Endodermal cell (in vitro differentiated cells): ENCODE results near the gene GGA1. TPM values are rescaled to one million over a fixed set of nuclear protein-coding genes. Genes with fewer than 3 reads are reported as not detected.

Experiments
- DNase-seq: peaks from one replicate; pipeline ENCODE4 v3.0.0-alpha.2; 2017
- H3K27ac ChIP-seq: 2 replicates; pipeline ENCODE4 v1.5.1; 2013; ENCODE audit warnings: mild to moderate bottlenecking, low read depth, low read length, moderate library complexity
- H3K27me3 ChIP-seq: 2 replicates; pipeline ENCODE4 v1.6.1; 2013; ENCODE audit warnings: mild to moderate bottlenecking, low read length, moderate library complexity; ENCODE audit not compliant: insufficient read depth, control insufficient read depth, poor library complexity, severe bottlenecking
- H3K36me3 ChIP-seq: 2 replicates; pipeline ENCODE4 v1.7.0; 2013; ENCODE audit warnings: mild to moderate bottlenecking, low read length, moderate library complexity; ENCODE audit not compliant: control insufficient read depth, insufficient read depth
- H3K4me1 ChIP-seq: one replicate; pipeline ENCODE4 v1.7.0; 2013; ENCODE audit warnings: low read length; ENCODE audit not compliant: control insufficient read depth, insufficient read depth
- H3K4me3 ChIP-seq: 2 replicates; pipeline ENCODE4 v1.5.1; 2013; ENCODE audit warnings: mild to moderate bottlenecking, low read length, moderate library complexity
- H3K9ac ChIP-seq: 2 replicates; pipeline ENCODE4 v1.6.1; 2013; ENCODE audit warnings: mild to moderate bottlenecking, low read length, moderate library complexity; ENCODE audit not compliant: poor library complexity, severe bottlenecking; ENCODE audit errors: extremely low read depth
- H3K9me3 ChIP-seq: 2 replicates; pipeline ENCODE4 v1.6.1; 2013; ENCODE audit warnings: mild to moderate bottlenecking, low read length, moderate library complexity; ENCODE audit not compliant: control insufficient read depth
- H3K27ac Mint-ChIP-seq: 2 replicates; pipeline ENCODE4 v1.8.0; 2020; ENCODE audit warnings: mixed read lengths
- H3K27me3 Mint-ChIP-seq: 2 replicates; pipeline ENCODE4 v1.8.0; 2021; ENCODE audit warnings: mild to moderate bottlenecking, mixed read lengths; ENCODE audit not compliant: insufficient read depth
- H3K36me3 Mint-ChIP-seq: 2 replicates; pipeline ENCODE4 v1.8.0; 2020; ENCODE audit warnings: low read depth, mixed read lengths
- H3K4me1 Mint-ChIP-seq: 2 replicates; pipeline ENCODE4 v1.8.0; 2020; ENCODE audit warnings: mixed read lengths
- H3K4me3 Mint-ChIP-seq: 2 replicates; pipeline ENCODE4 v1.8.0; 2020; ENCODE audit warnings: mild to moderate bottlenecking, moderate library complexity, mixed read lengths
- H3K9me3 Mint-ChIP-seq: 2 replicates; pipeline ENCODE4 v1.8.0; 2020; ENCODE audit warnings: mild to moderate bottlenecking, mixed read lengths
- WGBS, 2 experiments: methylation state at CpG; one replicate each; pipeline versions ENCODE4 v1.1.5 to v1.1.7; 2013; ENCODE audit warnings: missing lambda C conversion rate in 2 of 2, mixed read lengths in 1 of 2; ENCODE audit not compliant: insufficient coverage in 1 of 2, insufficient read length in 1 of 2; 5-methylcytosine and 5-hydroxymethylcytosine counted together
- total RNA-seq, 2 donors: library from RNA; stranded (reverse); fragmentation: NEBNext Ultra II Directional in 1 of 2; extraction: Animal tissue kit (Norgen Biotek cat#: 25700) in 1 of 2; gene quantifications; 2 replicates in 1 of 2; 3 replicates in 1 of 2; pipeline ENCODE4 v1.2.1, GENCODE V29; 2021
- TF ChIP-seq, protein P1 (sequence below): fragments of 200-600 bp; sonication (generic); conservative IDR thresholded peaks from 2 replicates; pipeline ENCODE4 v1.5.0; 2021; ENCODE audit warnings: antibody characterized with exemption, mild to moderate bottlenecking

Gene GGA1
- total RNA-seq, 2 donors from 2014 or later: 87.5 TPM

DNA sequence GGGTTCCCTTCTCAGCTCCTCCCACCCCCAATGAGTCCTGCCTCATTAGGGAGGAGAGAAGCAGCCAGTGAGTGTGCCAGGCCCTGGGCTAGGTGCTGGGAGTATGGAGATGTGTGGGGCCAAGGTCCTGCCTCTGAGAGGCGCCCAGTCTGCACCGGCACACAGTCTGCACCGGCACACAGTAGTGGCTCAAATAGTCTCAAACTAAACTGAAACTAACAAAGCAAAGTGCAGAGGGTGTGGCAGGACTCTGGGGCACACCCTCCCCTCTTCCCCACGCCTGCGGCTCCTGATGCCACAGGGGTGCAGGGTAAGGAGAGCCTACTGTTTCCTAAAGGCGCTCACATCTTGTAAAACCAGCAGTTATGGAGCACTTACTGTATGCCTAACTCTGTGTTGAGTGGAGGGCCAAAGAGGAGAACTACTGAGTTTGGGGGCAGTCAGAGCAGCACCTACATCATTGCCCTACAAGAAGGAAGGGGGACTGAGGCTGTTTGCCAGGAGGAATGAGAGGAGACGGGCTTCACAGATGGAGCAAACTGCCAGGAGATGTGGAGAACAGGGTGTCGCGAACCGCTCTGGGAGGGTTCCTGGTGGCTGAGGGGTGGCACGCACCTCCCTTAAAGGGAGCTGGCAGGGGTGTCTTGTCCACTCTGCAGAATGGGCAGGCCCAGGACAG is 29.9 kb downstream of the GGA1 start:
- Histone ChIP-seq H3K36me3 (no peaks in the 10 kb centered on the region), H3K27me3 (no peaks in the 10 kb centered on the region), H3K4me3 (peak overlapping the region; percentile 87), H3K27ac (no peak overlapping the region), H3K4me1 (peaks cover 12% of the 10 kb centered on the region), H3K9ac (no peak overlapping the region), H3K9me3 (no peaks in the 10 kb centered on the region)
- Mint-ChIP-seq H3K4me1 (peaks cover 25% of the 10 kb centered on the region), H3K4me3 (peak overlapping the region; percentile 69), H3K36me3 (peaks cover 5% of the 10 kb centered on the region), H3K27ac (peak overlapping the region; percentile 36), H3K27me3 (no peaks in the 10 kb centered on the region), H3K9me3 (no peaks in the 10 kb centered on the region)
- peak; percentile 77 for DNase-seq
- 80 to 93% methylated on average over 6 to 11 of the region's 11 CpGs for WGBS, 2 experiments
- TF ChIP-seq, protein P1, sequence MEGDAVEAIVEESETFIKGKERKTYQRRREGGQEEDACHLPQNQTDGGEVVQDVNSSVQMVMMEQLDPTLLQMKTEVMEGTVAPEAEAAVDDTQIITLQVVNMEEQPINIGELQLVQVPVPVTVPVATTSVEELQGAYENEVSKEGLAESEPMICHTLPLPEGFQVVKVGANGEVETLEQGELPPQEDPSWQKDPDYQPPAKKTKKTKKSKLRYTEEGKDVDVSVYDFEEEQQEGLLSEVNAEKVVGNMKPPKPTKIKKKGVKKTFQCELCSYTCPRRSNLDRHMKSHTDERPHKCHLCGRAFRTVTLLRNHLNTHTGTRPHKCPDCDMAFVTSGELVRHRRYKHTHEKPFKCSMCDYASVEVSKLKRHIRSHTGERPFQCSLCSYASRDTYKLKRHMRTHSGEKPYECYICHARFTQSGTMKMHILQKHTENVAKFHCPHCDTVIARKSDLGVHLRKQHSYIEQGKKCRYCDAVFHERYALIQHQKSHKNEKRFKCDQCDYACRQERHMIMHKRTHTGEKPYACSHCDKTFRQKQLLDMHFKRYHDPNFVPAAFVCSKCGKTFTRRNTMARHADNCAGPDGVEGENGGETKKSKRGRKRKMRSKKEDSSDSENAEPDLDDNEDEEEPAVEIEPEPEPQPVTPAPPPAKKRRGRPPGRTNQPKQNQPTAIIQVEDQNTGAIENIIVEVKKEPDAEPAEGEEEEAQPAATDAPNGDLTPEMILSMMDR: no peak

DNA sequence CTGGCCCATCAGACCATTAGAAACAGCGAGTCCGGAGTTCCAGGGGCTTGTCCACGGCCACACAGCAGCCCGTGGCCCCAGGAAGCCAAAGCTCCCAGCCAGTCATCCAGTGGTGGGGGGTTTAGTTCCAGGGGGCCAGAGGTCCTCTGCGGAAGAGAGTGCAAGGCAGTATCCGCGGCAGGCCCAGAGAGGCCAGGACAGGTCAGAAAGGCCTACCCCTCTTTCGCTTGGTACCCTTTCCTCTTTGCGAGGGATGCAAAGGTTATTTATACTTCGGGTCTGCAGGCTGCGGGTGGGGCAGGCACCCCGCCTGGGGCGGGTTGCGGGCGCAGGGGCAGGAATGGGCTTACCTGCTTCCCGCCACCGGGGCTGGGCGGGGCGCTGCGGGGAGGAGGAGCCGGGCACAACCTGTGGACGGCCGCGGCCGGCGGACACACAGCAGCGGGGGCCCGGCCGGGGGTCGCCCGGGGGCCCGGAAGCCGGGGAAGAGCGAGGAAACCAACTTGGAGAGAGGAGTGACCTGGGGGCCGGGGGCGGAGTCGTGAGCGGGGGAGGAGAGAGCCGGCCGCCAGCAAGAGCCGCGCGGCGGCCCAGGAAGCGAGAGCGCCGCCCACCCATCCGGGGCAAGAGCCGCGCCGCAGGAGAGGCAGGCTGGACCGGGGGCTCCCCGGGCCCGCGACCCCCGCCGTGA is 30.6 kb downstream of the GGA1 start, which contains the start of gene SH3BP1:
SH3BP1 (plus strand) TSS at position 600 of the 691 bp plus-strand sequence. CDS start 119 bp downstream, outside the sequence.
- peak within 1 kb of the TSS; percentile 53 for H3K9ac ChIP-seq
- H3K36me3 Mint-ChIP-seq: peaks cover 9% of the 10 kb centered on the region
- no peaks in the 10 kb centered on the region for H3K9me3 Mint-ChIP-seq
- no peak within 1 kb of the TSS for H3K27ac ChIP-seq
- H3K4me1 ChIP-seq: peaks cover 6% of the 10 kb centered on the region
- peaks cover 20% of the 10 kb centered on the region for H3K4me1 Mint-ChIP-seq
- no peaks in the 10 kb centered on the region for H3K36me3 ChIP-seq
- no peaks in the 10 kb centered on the region for H3K9me3 ChIP-seq
- H3K4me3 Mint-ChIP-seq: peak within 1 kb of the TSS; percentile 69
- peak; percentile 89 for DNase-seq
- no peaks in the 10 kb centered on the region for H3K27me3 Mint-ChIP-seq
- H3K27ac Mint-ChIP-seq: peak within 1 kb of the TSS; percentile 36
- H3K4me3 ChIP-seq: peak within 1 kb of the TSS; percentile 87
- TF ChIP-seq, protein P1: no peak
- H3K27me3 ChIP-seq: no peaks in the 10 kb centered on the region
- 10% methylated on average over 14 to 57 of the region's 57 CpGs for WGBS, 2 experiments

DNA sequence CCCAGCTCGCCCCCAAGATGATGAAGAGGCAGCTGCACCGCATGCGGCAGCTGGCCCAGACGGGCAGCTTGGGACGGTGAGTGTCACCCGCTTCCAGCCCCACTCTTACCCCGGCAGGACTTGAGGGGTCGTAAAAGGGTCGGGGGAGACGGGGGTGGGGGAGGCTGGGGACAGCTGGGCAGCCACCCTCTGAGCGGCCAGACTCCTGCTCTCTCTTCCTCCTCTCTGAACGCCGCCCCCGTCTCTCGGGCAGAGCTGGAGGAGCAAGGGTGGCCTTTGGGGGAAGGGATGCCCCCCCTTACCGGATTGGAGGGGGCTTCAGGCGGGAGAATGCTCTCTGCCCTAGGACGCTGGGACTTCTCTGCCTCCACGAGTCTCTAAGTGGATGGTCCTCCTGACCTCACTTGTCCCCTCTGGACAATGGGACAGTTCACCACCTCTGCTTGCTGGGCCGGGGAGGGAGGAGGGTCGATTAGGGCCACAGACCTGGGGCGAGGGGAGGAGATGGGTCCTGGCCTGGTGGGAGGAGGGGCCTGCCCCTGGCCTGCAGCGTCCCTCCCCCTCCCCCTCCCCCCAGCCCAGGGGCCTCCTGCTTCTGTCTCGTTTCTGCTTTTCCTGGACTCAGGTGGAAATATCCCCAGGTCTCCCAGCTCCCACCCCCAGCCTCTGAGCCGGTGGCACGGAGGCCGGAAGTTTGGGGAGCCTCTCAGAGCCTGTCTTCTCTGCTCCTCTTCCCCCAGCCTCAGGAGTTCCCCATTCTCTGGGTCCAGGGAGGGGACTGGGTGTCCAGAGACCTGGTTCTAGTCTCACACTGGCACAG is 31.3 kb downstream of the GGA1 start:
- peaks cover 14% of the 10 kb centered on the region for H3K4me1 Mint-ChIP-seq
- H3K36me3 Mint-ChIP-seq: peaks cover 10% of the 10 kb centered on the region
- Histone ChIP-seq H3K36me3 (peaks cover 7% of the 10 kb centered on the region), H3K9me3 (no peaks in the 10 kb centered on the region), H3K9ac (peak overlapping the region; percentile 53), H3K27ac (no peak overlapping the region), H3K4me3 (peak overlapping the region; percentile 87), H3K4me1 (peaks cover 6% of the 10 kb centered on the region), H3K27me3 (no peaks in the 10 kb centered on the region)
- H3K27me3 Mint-ChIP-seq: no peaks in the 10 kb centered on the region
- peak overlapping the region; percentile 35 for H3K27ac Mint-ChIP-seq
- TF ChIP-seq, protein P1: no peak
- H3K4me3 Mint-ChIP-seq: peak overlapping the region; percentile 69
- DNase-seq: peak; percentile 77
- H3K9me3 Mint-ChIP-seq: no peaks in the 10 kb centered on the region
- WGBS, 2 experiments: 7 to 12% methylated on average over 5 to 20 of the region's 27 CpGs
